GM19438 (cell line): ENCODE measurements around the gene SLC35B2.

Source experiments
- ATAC-seq: cut with Tn5 transposase; IDR thresholded peaks from one replicate; pipeline ENCODE4 v1.9.1; 2021; ENCODE audit warnings: low read depth; ENCODE audit not compliant: unreplicated experiment

Gene SLC35B2

DNA sequence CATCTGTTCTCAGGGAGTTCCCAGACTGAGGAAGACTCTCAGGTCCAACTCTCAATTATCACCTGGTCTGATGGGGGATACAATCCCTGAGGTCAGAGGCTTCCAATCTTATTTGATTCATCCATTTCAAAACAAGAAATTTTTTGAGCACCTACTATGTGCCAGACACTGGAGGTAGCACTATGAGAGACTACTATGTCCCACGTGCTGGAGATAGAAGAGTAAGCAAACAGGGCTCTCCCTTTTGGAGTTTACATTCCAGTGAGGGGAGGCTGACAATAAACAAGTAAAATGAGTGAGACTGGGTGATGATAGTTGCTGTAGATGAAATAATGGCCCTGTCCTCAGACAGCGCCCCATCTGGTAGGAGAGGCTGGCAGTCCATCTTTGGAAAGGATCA lies 29.4 kb upstream of the SLC35B2 start:
- no peak for ATAC-seq

DNA sequence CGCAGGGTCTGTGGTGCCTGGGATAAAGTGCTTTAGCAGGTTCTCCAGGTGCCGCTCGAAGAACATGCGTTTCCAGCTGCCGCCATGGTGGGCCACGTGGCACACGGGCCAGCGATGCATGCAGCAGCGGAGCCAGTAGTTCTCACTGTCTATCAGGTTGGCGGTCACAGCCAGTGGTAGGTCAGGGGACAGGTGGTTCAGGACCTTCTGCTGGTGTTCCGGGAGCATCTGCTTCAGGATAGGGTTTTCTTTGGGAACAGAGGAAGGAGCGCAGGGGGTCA lies 28.9 kb upstream of the SLC35B2 start:
- ATAC-seq: no peak

DNA sequence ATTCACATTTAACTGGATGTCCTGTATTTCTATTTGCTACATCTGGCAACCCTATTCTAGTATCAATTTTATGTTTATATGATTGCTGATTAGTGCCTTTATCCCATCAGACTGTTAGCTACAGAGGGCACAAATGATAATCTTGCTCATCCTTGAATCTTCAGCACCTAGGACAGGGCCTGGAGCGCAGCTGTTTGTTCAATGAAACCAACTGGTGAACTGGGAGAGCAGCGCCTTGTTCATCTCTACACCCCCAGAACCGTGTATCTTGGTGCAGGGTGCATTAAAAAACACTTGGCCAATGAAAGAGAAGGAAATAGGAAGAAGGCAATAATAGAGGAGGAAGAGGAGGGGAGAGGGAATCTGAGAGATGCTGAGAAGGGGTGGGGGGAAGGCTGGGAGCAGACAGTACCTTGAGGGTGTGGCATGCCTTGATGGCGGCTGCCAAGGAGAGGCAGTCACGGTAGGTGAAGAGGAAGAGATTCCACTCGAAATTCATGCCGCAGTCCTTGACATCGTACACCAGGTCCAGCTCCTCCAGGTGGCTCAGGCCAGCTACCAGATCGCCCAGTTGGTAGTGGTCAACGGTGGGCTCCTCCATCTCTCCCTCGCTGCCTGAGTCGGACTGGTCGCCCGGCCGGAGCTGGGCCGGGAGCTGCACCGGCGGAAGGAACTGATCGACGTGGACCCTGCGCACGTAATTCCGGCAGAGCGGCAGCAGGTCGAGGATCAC lies 28.4 kb upstream of the SLC35B2 start:
- no peak for ATAC-seq

DNA sequence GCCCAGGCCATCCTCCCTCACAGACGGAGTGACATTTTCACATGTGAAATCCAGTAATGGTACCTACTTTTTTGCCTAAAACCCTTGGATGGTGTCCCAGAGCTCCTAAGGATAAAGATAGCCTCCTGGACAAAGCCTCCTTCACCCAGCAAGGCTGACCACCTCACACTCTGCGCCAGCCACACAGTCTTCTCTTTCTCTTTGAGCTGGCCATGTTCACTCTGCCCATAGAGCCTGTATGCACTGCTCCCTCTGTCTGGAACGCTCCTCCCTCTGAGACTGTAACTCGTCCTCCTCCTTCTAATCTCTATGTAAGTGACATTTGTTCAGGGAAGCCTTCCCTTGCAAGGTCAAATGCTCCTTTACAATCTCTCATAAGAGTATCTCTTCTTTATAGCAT lies 27.5 kb upstream of the SLC35B2 start:
- no peak for ATAC-seq

DNA sequence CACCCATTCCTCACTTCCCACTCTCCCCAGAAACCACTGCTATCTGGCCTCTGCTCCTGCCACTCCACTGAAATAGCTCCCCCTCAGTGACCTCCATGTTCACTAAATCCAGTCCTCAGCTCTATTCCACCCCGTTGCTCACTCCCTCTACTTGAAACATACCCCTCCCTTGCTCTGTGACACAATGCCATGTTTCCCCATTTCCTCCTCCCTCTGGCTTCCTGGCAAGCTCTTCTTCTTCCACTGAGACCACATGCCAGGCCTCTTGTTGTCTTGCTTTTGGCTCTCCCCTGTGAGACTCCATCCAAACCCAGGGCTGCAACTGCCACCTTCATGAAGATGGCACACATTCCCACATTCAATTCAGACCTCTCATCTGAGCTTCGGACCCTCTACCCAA lies 26.8 kb upstream of the SLC35B2 start:
- ATAC-seq: no peak

DNA sequence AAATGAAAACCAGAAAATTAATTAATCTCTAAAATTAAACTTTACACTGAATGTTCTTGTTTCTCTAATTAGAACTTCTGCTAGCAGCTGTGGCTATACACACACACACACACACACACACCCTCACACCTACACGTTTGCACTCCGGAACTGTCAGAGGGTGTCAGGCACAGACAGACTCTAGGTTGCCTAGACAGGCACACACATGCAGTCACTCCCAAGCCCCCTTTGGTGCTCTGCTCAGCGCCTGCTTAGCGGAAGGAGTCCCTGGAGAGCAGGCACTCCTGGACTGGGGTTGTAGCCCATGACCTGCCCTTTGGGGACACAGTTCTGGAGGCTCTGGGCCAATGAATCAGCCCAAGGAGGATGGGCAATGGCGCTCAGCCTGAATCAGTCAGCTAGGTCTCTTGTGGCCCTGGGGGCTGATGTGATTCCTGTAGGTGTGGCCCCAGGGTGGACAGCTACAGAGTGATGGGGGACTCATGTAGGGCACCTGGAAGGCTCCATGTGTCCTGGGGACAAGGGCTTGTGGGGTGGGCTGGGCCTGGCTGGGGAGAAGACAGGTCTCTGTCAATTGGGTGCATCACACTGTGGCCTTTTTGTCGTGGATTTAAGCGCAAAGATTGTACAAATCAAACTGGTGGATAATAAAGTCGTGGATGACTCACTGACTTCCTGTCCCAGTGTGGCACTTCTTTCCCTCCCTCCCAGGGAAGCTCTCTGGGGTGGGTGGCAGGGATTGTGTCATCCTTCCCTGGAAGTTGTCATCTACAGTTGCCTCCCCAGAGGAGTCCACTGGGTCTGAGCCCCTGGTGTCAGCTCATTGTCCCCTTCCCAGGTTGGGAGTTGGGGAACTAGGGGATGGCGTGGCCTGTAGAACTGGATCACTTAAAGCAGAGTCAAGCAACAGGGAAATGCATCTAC lies 21.7 kb upstream of the SLC35B2 start:
- ATAC-seq: no peak

DNA sequence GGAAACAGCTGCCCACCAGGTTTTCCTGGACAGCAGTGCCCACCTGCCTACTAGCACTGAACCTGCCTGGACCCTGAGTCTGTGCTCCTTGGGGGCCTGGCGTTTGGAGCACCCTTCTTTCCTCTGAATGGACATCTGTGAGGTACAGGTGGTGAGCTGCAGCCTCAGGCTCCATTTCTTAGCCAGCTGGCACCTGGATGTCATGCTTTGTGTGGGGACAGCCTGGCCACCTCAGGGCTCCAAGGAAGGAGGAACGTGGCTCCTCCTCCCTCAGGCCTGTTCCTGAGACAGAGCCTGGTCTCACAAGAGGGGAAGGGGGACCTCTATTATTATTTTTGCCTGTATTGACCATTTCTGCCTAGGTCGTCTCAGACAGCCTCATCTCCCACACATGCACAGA lies 21.0 kb upstream of the SLC35B2 start:
- ATAC-seq: no peak

DNA sequence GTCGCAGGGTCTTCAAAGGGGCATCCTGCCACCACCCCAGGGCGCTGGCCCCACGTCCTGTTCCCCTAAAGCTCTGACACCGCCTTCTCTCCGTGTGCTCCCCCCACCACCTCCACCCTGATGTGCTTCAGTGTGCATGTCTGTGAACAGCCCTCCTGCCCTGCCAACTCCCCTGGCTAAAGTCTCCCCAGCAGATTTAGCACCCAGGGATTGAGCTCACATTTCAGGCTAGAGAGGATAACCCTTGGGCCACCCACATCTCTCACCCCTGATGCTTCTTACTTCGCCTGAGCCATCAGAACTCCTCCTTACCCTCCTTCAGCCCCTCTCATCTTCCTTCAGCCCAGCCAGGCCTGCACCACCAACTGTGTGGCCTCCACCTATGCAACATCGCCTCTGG lies 20.4 kb upstream of the SLC35B2 start:
- no peak for ATAC-seq

DNA sequence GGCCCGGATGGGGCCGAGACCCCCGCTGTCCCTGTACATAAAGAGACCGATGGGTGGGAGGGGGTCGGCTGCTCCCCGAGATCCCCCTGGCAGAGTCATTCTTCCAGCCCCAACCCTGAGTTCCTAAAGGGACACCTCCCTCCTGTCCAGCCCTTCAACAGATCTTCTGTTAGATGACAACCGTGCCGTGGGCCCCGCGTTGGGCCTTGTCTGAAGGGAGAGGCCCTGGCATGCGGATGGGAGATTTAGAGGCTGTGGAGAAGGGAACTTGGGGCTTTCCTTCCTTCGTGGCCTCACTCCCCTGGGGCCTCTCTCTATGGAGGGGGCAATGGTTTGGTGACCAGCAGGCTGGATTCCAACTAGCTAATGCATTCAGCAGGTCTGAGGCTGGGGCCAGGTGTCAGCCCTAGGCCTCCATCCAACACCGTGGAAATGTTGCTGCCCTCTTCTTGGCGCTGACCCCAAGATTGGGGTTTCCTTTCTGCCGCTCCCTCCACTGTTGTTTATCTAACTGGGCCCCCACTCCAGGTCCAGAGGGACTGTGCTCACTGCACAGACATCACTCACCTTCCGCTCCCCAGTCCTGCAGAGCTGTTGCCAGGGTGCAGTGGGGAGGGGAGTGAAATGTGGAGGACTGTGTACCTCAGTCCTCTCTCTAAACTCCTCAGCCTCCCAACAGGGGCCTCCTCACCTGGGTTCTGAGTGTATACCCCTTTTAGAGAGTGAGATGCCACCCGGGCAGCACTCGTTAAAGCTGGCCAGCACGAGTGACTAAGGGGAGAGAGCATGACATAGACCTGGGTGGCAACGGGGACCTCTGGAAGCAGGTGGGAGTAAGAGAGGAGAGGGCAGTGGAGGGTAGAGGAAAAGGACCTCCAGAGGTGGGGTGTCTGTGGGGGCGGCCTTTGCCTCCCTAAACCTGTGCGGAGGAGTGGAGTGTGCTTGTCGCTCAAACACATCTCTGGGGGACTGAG lies 19.6 kb upstream of the SLC35B2 start:
- no peak for ATAC-seq

DNA sequence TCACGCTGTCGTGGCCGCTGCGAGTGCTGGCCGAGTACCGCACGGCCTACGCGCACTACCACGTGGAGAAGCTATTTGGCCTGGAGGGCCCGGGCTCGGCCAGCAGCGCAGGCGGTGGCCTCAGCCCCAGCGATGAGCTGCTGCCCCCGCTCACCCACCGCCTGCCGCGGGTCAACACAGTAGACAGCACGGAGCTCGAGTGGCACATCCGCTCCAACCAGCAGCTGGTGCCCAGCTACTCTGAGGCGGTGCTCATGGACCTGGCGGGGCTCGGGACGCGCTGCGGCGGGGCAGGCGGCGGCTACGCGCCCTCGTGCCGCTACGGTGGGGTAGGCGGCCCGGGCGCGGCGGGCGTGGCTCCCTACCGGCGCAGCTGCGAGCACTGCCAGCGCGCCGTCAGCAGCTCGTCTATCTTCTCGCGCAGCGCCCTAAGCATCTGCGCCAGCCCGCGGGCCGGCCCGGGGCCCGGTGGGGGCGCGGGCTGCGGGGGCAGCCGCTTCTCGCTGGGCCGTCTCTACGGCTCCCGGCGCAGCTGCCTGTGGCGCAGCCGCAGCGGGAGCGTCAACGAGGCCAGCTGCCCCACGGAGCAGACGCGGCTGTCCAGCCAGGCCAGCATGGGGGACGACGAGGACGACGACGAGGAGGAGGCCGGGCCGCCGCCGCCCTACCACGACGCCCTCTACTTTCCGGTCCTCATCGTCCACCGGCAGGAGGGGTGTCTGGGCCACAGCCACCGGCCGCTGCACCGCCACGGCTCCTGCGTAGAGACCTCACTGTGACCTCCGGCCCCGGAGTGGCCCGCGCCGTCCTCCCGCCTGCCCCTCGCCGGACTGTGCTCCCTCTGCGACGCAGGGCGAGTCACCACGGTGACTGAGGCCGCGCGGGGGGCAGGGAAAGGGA lies 18.7 kb upstream of the SLC35B2 start:
- no peak for ATAC-seq

DNA sequence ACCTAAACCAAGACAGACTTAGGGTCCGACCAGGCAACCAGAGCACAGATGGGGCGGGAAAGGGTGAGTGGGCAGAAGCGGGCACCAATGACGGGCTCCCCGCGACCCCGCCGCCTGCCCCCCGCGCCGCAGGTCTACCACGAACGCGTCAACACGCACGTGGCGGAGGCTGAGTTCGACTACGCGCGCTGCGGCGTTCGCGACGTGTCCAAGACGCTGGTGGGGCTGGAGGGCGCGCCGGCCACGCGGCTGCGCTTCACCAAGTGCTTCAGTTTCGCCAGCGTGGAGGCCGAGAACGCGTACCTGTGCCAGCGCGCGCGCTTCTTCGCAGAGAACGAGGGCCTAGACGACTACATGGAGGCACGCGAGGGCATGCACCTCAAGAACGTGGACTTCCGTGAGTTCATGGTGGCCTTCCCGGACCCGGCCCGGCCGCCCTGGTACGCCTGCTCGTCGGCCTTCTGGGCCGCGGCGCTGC lies 18.0 kb upstream of the SLC35B2 start:
- no peak for ATAC-seq

DNA sequence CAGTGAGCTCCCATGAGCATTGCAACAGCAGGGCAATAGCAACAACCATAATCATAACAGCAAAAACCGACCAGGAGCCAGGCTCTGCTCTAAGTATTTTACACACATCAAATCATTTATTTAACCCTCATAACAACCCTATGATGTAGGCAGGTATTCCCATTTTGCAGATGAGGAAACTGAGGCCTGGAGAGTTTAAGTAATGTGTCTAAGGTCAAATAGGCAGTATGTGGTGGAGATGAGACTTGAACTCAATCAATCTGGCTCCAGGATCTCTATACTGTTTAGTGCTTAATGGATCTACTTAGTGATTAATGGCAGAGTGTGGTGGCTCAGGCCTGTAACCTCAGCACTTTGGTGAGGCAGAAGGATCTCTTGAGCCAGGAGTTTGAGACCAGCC lies 16.3 kb upstream of the SLC35B2 start:
- ATAC-seq: no peak

DNA sequence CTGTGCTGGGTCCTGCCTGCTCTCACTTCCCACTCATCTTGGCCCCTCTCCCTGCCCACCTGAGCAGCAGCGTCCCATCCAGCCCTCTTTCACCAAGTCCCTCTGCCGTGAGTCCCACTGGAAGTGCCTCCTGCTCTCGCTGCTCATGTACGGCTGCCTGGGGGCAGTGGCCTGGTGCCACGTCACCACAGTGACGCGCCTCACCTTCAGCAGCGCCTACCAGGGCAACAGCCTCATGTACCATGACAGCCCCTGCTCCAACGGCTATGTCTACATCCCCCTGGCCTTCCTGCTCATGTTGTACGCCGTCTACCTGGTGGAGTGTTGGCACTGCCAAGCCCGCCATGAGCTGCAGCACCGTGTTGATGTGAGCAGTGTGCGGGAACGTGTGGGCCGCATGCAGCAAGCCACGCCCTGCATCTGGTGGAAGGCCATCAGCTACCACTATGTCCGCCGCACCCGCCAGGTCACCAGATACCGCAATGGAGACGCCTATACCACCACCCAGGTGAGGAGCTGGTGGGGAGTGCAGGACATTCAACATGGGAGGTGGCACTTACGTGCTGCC lies 15.8 kb upstream of the SLC35B2 start:
- ATAC-seq: no peak

DNA sequence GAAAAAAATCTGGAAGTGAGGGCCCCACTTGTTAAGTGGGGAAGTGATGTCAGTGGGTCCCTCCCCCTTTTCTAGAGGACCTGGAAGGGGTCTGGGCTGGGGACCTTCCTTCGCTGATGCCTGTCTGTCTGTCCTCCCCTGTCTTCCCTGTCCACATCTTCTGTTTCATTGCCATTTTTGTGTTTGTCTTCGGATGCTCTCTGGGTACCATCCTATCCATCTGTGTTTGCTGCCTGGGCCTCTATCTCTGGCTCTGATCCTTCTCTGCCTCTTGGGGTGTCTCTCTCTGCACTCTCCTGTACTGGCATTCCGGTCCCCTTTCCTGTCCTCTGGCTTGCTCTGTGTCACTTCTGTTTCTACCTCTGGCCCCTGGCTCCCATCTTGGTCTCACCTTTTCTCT lies 15.2 kb upstream of the SLC35B2 start:
- no peak for ATAC-seq

DNA sequence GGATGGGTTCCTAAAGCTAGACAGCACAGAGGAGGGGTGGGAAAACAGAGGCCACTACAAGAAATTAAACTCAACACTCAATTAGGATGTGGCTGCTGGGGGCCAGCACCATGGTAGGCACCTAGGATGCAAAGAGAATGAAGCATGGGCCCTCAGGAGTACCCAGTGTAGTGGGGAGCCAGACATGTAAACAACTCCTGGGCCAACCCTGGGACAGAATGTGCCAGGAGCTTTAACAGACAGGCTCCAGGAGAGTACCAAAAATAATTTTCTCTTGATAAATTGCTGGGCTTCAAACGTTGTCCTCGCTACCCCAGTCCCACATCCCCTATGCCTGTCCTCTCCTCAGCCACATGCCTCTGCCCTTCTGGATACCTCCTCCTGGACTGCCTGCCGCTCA lies 14.6 kb upstream of the SLC35B2 start:
- no peak for ATAC-seq

DNA sequence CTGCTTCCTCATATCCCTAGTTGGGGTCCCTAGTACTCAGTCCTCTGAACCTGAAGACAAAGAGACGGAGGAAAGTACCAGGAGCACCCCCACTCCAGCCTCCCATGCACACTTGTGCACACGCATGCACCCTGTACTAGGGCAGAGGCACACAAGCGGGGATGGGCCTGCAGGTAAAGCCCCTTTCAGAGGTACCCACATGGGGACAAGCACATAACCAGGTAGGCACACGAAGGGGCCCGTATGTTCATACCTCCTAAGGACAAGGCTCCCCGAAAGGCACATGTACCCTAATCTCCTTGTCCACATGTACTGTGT lies 14.0 kb upstream of the SLC35B2 start:
- ATAC-seq: no peak

DNA sequence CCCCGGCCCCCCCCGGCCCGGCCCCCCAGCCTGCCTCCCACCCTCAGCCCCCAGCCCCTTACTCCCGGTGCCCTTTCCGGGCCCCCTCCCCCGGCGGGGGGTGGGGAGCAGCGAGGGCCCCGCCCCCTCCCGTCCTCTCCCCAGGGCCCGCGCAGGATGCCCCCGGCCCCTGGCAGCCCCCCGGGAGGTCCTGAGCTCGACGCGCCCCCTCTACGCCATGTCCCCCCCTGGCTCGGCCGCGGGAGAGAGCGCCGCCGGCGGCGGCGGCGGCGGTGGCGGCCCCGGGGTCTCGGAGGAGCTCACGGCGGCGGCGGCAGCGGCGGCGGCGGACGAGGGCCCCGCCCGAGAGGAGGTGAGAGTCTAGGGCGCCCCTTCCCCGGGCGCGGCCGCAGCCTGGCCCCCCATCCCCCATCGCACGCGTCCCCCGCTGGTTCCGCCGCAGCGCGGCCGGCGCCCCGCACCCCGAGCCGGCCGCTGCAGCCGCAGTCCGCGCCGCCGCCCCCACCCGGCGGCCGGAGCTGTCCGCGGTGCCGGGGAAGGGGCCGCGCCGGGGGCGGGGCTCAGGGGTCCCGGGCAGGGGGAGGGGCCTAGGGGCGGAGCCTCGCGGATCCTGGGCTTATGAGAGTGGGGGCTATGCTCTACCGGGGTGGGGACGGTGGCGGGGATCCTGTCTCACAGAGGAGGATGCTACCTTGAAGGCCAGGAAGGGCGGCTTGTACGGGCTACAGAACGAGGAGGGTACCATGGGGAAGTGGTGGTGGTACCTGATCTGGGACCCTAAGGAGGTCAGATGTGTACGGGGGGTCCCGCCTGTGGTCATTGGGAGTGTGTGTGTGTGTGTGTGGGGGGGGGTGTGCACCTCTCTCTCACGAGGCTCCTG lies 13.4 kb upstream of the SLC35B2 start:
- ATAC-seq: no peak

DNA sequence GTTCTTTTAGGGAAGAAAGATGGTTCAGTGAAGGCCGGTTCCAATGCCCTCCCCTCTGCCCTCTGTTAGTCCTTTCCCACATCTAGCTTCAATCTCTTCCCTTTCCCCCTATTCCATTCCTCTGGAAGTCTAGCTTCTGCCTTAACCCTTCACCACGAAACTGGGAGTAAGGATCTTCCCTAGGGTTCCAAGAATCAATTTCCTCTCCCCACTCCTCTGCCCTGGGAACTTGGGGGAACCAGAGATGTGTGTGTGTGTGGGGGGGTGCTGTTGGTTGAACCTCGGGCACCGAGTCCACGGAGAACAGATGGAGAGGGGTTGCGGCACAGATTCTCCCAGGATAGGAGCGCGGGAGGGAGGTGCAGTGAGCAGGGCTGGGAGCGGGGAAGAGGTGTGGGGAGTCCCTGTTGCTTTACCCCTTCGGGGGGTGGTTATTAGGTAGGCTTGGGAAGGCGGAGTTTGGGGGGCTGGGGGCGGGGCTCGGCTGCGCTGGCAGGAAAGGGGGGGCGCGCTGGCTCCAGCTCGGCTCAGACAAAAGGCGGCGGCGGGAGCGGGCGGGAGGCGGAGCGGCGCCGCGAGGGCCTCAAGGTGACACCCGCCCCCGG lies 12.7 kb upstream of the SLC35B2 start, which contains the start of gene TMEM151B:
TSS of gene TMEM151B (plus strand) at position 530 of the 605 bp plus-strand sequence. CDS start 293 bp downstream, outside the sequence.
- ATAC-seq: no peak
